Cerebellar cortex (tissue), 1 donor: Measurements from ENCODE around the gene TUBGCP4.
"Not testable (repeated sequence)": the region's sequence is repeated elsewhere in the genome, so short reads cannot be mapped to it uniquely, and the experiment has no call there.

Experiments used
- DNase-seq: peaks from one replicate; pipeline ENCODE4 v3.0.0-alpha.2; 2015; ENCODE audit warnings: low spot score

The TUBGCP4 gene, protein sequence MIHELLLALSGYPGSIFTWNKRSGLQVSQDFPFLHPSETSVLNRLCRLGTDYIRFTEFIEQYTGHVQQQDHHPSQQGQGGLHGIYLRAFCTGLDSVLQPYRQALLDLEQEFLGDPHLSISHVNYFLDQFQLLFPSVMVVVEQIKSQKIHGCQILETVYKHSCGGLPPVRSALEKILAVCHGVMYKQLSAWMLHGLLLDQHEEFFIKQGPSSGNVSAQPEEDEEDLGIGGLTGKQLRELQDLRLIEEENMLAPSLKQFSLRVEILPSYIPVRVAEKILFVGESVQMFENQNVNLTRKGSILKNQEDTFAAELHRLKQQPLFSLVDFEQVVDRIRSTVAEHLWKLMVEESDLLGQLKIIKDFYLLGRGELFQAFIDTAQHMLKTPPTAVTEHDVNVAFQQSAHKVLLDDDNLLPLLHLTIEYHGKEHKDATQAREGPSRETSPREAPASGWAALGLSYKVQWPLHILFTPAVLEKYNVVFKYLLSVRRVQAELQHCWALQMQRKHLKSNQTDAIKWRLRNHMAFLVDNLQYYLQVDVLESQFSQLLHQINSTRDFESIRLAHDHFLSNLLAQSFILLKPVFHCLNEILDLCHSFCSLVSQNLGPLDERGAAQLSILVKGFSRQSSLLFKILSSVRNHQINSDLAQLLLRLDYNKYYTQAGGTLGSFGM

DNA sequence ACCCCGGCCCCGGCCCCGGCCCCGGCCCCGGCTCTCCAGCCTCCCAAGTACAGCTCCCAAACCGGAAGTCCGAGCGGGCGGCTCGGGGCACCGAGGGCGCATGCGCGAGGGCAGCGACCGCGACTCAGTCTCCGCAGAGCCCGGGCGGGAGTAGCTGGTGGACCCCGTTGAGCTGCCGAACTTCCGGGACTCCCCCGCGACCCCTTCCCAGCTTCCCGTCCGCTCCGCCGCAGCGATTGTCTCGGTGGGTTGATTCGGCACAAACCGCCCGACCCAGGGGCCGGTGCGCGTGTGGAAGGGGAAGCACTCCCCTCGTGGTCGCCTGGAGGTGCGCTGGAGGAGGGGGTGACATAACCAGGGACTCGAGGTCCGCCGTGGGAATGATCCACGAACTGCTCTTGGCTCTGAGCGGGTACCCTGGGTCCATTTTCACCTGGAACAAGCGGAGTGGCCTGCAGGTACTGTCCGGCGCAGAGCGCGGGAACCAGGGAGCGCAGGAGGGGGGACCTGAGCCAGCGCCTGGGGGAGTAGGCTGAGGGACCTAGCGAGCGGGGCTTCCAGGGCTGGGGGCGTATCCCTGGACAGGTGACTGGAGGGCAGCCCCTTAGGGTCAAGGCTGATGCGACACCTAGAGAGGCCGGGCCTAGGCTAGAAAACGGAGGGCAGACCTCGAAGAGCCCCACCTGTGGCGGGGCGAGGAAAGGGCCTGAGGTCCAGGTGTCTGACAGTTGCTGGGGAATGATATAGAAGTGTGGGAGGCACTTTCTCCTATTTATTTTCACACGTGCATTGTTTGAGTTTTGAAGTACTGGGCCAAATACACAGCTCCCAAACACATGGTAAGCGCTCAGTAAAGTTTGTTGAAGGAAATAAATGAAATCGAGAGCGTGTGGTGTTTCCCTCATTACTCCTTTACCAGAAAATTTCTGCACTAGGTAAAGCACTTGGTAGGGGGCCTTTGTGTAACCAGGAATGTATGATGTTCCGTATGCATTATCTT, at the start of gene TUBGCP4, which contains the start of gene ZSCAN29:
Gene TUBGCP4, plus strand, starts transcription at position 127 of the 1,000 bp plus-strand sequence. Its CDS starts 254 bp downstream, at position 381.
Gene ZSCAN29, minus strand, starts transcription at position 69 of the 1,000 bp plus-strand sequence. CDS start 1,130 bp downstream, outside the sequence.
- peak; percentile 80 for DNase-seq

DNA sequence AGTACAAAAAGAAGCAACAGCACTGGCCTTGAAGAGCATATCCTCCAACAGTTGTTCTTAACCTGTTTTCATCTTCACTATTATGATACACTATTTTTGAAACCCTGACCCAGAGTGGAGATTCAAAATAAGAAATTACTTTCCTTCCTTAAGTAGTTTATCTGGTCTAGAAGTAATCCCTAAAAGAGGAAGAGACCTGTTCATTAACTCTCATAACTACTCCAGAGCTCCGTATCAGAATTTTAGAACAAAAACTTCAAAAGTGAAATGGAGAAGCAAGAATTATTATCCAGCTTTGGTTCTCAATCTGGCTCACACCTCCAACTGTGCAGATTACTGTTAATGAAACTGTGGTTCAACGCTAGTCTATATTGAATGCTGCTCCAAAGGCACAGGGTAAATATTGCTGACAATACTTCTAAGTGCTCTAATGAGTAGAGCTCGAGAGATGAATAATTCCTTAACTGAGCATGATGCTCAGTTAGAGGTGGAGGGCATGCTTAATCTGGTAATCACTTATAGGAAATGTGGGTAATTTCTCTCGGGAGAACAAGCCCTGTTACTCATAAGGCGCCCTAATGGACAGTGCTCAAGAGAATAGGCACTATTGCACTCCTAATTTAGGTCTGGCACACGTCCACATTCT, 45.7 kb upstream of the TUBGCP4 start:
- DNase-seq: no peak

DNA sequence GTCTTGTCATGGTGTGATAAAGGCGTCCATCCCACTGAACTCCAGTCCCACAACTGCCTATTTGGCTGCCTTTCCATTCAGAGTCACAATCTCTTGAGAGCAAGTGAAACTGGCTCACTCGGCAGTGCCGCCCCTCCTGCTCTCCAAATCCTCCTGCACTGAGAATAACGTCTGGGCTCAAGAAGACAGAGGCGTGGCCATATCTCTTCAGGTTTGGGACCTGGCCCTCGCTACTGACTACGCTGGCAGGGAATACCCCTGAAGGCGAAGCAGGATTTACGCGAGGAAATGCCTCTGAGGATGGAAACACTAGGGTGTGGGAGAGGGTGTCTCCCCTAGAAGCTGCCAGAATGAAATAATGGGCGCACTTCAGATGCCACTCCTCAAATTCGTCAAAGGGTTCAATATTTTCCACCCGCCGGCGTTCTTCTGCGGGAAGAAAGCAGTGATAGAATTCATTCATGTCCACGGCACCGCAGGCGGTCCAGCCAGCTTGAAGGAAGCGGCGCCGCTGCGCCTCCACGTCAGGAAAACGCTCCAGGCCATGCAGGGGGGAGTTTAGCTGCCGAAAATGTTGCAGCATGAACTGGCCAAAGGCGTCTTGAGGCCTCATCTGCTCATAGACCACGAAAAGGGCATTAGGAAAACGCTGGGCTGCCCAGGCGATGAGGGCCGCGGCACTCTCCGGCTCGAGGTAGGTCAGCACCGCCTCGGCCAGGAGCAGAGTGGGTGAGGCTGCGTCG, 41.5 kb upstream of the TUBGCP4 start:
- peak; percentile 48 for DNase-seq

DNA sequence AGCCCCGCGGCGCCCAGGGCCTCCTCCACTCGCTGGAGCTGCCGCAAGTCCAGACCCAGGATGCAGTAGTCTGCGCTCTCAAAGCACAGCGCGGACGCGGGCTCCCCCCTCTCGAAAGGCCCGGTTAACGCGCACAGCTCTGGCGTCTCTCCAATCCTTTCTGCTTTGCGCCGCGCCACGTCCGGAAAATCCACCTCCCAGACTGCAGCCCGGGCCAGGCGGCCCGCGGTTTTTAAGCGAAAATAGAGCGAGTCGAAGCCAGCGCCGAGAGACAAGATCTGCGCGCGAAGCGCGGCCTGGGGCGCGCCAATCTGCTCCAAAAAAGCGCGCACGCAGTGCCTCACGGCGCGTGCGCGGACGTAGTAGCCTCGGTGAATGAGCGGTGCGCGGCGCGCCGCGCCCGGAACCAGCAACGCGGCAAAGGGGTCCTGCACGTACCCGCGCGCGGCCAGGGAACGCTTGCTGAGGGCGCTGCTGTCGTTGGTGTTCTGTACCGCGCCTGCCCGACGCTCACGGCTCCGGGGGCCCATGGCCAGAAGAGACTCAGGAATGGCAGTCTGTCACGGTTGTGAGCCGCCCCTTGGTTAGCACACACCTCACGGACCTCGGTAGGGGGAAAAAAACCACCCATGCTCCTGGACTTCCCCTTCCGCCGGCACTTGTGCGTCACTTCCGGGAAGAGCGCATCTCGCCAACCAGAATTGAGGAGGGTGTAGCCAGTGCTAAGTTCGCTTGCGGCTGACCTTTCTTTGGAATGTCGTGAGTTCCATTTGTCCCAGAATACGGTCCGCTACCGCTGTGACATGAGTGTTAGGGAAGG, 40.7 kb upstream of the TUBGCP4 start, which contains the start of gene LCMT2:
Gene LCMT2, minus strand, starts transcription at position 614 of the 820 bp plus-strand sequence. Its CDS starts 84 bp downstream, at position 530.
- DNase-seq: peak; percentile 96

DNA sequence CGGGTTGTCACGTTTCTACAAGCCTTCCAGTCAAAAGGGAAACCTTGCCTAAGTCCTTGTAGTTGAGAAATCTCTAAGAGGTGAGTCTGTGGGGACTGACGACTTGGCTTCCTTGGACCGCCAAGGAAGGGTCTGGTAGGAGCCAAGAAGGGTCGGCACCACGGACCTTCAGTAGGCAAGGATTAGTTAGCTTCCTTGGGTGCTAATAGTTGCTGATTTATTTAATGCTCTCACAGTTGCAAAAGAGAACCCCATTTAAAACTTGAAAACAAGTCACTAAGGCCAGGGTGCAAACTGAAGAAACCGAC, 40.2 kb upstream of the TUBGCP4 start:
- no peak for DNase-seq

DNA sequence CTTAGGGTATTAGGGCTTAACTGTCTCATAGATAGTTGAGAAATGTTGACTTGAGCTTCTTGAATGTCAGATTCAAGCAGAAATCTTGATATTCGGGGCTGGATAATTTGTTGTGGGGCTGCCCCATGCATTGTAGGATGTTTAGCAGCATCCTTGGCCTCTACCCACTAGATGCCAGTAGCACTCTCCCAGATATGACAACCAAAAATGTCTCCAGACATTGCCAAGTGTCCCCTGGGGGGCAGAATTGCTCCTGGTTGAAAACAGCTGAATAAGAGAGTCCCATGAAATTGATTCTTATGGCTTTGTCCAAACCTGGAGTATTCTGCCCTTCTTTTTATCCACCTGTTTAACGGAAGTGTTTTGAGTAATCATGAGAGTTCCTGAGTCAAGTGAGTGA, 24.6 kb upstream of the TUBGCP4 start:
- DNase-seq: peak; percentile 37

DNA sequence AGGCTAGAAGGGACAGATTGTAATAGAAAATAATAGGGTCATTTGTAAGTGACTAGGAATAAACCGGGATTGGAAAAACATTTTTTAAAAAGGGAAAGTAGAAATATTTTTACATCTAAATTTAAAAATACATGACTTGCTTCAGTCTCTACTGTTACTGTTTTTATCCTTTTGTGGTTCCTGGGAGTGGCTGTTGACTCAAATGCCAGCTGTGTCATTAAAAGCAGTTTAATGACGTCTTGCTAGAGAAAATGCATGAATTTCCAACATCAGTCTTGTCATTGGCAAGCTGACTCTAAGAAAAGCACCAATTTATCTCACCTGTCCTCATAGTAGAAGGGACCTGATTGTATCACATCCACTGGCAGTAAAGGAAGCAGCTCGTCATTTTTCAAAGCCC, 23.8 kb upstream of the TUBGCP4 start:
- no peak for DNase-seq

DNA sequence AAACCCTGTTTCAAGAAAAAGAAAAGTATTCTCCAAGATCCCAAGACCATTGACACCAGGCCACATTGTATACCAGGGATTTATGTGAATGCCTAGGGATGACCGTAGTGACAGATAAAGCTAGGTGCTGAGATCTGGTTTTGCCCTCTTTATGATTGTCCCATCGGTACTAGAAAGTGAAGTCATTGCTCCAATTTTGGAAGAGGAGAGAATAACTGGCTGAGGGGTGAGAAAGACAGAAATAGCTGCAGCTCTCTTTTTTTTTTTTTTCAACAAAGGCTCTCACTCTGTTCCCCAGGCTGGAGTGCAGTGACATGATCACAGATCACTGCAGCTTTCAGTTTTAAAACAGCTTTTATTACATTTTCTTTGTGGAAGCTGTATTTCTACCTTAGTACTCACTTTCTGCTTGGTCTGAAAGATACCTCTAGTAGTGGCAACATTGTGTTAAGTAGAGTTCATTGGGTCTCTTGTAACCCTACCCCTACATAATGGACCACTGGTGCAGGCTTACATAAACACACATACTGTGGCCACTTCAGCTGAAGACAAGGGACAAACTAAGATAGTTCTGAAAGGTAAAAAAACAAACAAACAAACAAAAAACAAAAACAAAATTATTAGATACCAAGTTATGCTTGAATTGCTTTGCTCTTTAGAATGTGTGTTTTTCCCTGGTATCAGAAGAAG, 18.1 kb upstream of the TUBGCP4 start:
- no peak for DNase-seq

DNA sequence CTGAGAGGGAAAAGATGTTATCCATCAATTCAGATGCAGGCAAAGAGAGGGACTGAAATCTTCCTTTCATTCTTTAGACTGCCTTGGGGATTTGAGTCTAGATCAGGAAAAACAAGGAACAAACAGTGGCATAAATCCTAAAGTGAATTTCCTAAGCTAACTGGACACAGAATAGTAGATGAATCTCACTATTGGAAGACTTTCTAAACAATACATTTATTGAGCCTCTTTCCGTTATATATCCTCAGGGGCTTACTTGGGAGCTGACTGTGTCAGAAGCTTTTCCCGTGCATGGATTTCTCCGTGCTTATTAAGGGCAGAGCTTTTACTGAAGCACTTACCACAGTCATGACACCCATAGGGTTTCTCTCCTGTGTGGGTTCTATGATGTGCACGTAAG, 10.1 kb upstream of the TUBGCP4 start:
- no peak for DNase-seq

DNA sequence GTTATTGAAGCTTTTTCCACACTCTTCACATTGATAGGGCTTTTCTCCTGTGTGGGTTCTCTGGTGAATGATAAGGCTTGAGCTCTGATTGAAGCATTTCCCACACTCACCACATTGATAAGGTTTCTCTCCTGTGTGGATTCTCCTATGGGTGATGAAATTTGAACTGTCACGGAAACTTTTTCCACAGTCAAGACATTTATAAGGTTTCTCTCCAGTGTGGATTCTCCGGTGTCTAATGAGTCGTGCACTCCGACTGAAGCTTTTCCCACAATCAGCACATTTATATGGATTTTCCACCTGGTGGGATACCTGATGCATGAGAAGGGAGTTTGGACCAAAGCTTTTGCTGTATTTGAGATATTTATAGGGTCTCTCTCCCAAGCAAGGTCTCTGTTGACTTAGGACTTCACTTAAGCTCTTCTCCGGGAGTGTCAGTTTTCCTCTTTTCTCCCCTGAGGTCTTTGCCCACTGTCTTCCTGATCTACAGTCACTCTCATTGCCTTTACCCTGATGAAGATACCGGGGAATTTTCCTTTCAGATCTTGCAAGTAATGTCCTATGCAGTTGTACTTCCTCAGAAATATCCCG, 9.5 kb upstream of the TUBGCP4 start:
- no peak for DNase-seq

DNA sequence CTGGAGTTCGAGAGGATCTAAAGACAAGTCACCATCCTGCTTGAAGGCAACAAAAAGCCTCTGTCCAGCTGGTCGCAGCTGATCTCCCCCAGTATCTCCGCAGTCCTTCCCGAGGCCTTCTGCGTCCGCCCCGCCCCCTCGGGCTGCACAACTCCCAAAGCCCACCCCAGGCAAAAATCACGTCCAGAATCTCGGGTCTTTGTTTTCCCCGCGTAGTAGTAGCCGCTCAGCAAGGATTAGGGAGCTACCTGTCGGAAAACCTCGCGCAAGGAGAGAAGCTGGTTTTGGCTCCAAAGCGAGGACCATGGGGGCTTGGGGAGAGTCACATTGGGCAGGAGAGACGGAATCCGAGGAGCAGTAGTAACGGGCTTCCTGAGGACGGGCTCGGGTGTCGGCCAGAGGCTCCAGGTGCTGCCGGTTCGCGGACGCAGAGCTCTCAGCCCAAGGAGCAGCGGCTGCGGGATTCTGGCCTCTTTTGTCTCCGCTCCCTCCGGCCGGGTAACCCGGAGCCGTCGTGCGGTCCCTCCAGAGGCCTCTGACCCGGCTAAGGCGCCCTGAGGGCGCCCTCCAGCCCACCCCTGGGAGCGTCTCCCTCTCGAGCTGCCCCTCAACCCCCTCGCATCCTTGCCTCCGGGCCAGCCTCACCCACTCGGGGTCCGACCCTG, 459 bp upstream of the TUBGCP4 start:
- no peak for DNase-seq

DNA sequence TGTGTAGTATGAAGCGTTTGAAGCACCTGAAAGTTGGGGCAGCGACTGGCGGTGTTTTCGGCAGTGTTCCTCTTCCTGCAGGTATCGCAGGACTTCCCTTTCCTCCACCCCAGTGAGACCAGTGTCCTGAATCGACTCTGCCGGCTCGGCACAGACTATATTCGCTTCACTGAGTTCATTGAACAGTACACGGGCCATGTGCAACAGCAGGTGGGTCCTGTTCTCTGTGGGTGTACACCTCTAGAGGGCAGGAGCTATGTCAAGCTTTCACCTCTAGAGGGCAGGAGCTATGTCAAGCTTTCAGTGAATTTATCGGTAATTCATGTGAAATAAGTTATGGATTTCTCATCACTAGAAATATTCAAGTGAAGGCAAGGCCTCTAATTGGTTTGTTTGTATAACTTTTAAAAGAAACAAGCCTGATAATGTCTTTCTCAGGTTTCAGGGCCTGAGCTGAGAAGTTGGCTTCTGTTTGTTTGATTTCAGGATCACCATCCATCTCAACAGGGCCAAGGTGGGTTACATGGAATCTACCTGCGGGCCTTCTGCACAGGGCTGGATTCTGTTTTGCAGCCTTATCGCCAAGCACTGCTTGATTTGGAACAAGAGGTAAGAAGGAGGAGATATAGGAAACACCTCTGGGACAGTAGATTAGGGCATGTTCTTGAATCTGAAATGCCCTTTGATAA, 5.3 kb downstream of the TUBGCP4 start:
- peak; percentile 36 for DNase-seq

DNA sequence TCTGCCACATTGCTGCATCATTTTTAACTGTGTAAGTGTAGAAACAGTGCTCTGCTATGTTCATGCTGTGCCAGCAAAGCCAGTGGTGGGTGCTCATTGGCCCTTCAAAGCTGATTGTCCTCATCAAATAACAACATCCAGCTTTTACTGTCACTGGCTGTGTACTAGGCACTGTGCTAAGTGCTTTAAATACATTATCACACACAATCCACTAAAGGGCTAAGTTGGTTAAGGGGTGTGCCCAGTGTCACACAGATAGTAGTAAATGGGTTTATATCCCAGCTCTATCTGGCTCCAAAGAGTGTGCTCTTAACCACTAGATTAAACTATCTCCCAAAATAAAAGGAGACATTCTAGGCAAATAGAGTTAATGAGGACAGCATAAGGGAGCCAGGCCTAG, 7.7 kb downstream of the TUBGCP4 start:
- DNase-seq: no peak

DNA sequence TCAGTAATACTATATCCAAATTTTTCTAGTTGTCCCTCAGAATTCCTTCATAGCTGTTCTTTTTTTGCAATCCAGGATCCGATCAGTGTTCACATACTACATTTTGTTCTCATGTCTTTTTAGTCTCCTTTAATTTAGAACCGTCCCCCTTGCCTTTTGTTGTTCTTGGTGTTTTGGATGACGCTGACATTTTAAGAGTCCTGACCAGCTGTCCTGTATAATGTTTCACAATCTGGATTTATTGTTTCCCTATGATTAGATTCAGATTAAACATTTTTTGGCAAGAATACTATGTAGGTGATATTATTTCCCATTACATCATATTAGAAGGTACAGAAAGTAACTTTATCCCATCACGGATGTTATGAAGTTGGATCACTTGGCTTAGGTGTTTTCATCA, 11.4 kb downstream of the TUBGCP4 start:
- DNase-seq: no peak

DNA sequence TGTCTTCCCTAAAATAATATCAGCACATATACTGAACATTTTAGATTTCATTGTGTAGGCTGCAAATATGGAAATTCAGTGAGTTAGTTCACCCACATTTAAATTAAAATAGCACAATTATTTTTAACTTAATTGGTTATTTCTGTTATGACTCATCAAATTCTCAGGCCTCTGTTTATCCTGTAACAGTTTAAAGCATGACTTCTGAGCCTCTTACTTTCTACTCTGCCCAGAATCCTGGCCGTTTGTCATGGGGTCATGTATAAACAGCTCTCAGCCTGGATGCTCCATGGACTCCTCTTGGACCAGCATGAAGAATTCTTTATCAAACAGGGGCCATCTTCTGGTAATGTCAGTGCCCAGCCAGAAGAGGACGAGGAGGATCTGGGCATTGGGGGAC, 12.2 kb downstream of the TUBGCP4 start:
- no peak for DNase-seq

DNA sequence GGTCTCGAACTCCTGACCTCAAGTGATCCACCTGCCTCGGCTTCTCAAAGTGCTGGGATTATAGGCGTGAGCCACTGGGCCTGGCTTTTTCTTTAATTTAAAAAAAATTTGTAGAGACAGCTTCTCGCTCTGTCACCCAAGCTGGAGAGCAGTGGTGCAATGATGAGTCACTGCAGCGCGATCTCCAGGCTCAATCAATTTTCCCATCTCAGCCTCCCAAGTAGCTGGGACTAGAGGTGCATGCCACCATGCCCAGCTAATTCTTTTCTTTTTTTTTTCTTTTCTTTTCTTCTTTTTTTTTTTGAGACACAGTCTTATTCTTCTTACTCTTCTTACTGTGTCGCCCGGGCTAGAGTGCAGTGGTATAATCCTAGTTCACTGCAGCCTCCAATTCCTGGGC, 19.8 kb downstream of the TUBGCP4 start:
- DNase-seq: no peak

DNA sequence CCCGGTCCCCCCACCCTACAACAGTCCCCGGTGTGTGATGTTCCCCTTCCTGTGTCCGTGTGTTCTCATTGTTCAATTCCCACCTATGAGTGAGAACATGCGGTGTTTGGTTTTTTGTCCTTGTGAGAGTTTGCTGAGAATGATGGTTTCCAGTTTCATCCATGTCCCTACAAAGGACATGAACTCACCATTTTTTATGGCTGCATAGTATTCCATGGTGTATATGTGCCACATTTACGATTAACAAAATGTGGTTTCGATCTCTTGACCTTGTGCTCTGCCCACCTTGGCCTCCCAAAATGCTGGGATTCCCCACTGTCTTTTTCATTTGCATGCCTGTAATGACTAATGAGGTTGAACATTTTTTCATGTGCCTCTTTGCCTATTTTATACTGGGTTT, 22.7 kb downstream of the TUBGCP4 start:
- DNase-seq: not testable (repeated sequence)

DNA sequence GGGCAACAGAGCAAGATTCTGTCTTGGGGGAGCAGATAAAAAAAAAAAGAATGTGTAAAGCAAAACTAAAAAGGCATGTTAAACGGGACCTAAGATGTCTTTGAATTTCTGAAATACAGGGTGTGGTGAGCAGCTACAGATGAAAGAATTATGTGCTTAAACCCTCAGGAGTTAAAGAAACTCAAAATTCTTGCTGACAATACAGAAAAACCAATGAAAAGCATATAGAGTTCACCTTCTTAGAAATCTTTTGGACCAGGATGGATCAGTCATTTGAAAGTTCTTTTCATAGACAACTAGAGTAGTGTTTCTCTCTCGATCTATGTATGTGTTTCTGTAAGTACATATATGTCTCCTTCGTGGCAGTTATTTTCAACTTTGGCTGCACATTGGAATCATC, 31.4 kb downstream of the TUBGCP4 start:
- DNase-seq: no peak
